GM18519 (cell line): ENCODE results near the gene VANGL1.

Experiments
- ATAC-seq: cut with Tn5 transposase; IDR thresholded peaks from one replicate; pipeline ENCODE4 v1.9.1; 2021; ENCODE audit warnings: mild to moderate bottlenecking, moderate library complexity; ENCODE audit not compliant: unreplicated experiment, low FRiP score

Gene VANGL1

GRCh38 chr1:115697619-115698018, 55.8 kb downstream of the VANGL1 start:
- no peak for ATAC-seq

- no peak for ATAC-seq
Observed at GRCh38 chr1:115701090-115701489, 59.3 kb downstream of the VANGL1 start.

- ATAC-seq, result no peak
Observed at GRCh38 chr1:115702959-115703358, 61.2 kb downstream of the VANGL1 start.

- ATAC-seq, result no peak
Observed at GRCh38 chr1:115705085-115705951, 63.5 kb downstream of the VANGL1 start.

- ATAC-seq, result no peak
Observed at GRCh38 chr1:115705963-115706362, 64.2 kb downstream of the VANGL1 start.

- peak; percentile 47 for ATAC-seq
Observed at GRCh38 chr1:115706587-115707425, 65.0 kb downstream of the VANGL1 start.

- ATAC-seq, result no peak
Observed at GRCh38 chr1:115710859-115711624, 69.3 kb downstream of the VANGL1 start.

GRCh38 chr1:115712911-115713609, 71.3 kb downstream of the VANGL1 start:
- no peak for ATAC-seq

GRCh38 chr1:115713906-115714305, 72.1 kb downstream of the VANGL1 start:
- ATAC-seq, result no peak

- ATAC-seq, result no peak
Observed at GRCh38 chr1:115714572-115715141, 72.9 kb downstream of the VANGL1 start.

- no peak for ATAC-seq
Observed at GRCh38 chr1:115717541-115717940, 75.8 kb downstream of the VANGL1 start.

- no peak for ATAC-seq
Observed at GRCh38 chr1:115718011-115718754, 76.4 kb downstream of the VANGL1 start.

- ATAC-seq, result no peak
Observed at GRCh38 chr1:115719285-115719684, 77.5 kb downstream of the VANGL1 start.

- ATAC-seq, result no peak
Observed at GRCh38 chr1:115722221-115722620, 80.5 kb downstream of the VANGL1 start.

- no peak for ATAC-seq
Observed at GRCh38 chr1:115723756-115724155, 82.0 kb downstream of the VANGL1 start.

GRCh38 chr1:115725600-115725999, 83.8 kb downstream of the VANGL1 start:
- no peak for ATAC-seq

GRCh38 chr1:115726161-115726560, 84.4 kb downstream of the VANGL1 start:
- ATAC-seq, result no peak

GRCh38 chr1:115726570-115726969, 84.8 kb downstream of the VANGL1 start:
- no peak for ATAC-seq

- no peak for ATAC-seq
Observed at GRCh38 chr1:115727706-115728249, 86.0 kb downstream of the VANGL1 start.
